ENCODE results near the gene SPARC.
"Not testable (repeated sequence)": the region's sequence is repeated elsewhere in the genome, so short reads cannot be mapped to it uniquely, and the experiment has no call there.

Gene SPARC

GRCh38 chr5:151699071-151699901 is 12.6 kb upstream of the SPARC start:
- DNase-seq = no peak

- not testable (repeated sequence) for DNase-seq
These were observed 11.4 kb upstream of the SPARC start for GRCh38 chr5:151698081-151698480.

GRCh38 chr5:151697452-151697851 is 10.7 kb upstream of the SPARC start:
- DNase-seq = no peak

GRCh38 chr5:151696470-151697061 is 9.9 kb upstream of the SPARC start:
- DNase-seq = no peak

- DNase-seq = no peak
These were observed 8.7 kb upstream of the SPARC start for GRCh38 chr5:151695464-151695863.

- no peak for DNase-seq
These were observed 7.3 kb upstream of the SPARC start for GRCh38 chr5:151694035-151694485.

GRCh38 chr5:151692312-151692711 is 5.6 kb upstream of the SPARC start:
- DNase-seq = no peak

GRCh38 chr5:151691706-151692105 is 5.0 kb upstream of the SPARC start:
- no peak for DNase-seq

- not testable (repeated sequence) for DNase-seq
These were observed 2.9 kb upstream of the SPARC start for GRCh38 chr5:151689591-151689990.

GRCh38 chr5:151688436-151688835 is 1.7 kb upstream of the SPARC start:
- no peak for DNase-seq

- DNase-seq = no peak
These were observed 704 bp downstream of the SPARC start for GRCh38 chr5:151685749-151686673.

- peak; percentile 18 for DNase-seq
These were observed 1.9 kb downstream of the SPARC start for GRCh38 chr5:151684690-151685361.

- DNase-seq = peak; percentile 57
These were observed 2.6 kb downstream of the SPARC start for GRCh38 chr5:151683986-151684588.

GRCh38 chr5:151683444-151683843 is 3.3 kb downstream of the SPARC start:
- DNase-seq = no peak

GRCh38 chr5:151682751-151683331 is 3.9 kb downstream of the SPARC start:
- DNase-seq = no peak

- DNase-seq = no peak
These were observed 4.5 kb downstream of the SPARC start for GRCh38 chr5:151682240-151682639.

GRCh38 chr5:151680944-151681427 is 5.7 kb downstream of the SPARC start:
- no peak for DNase-seq

- not testable (repeated sequence) for DNase-seq
These were observed 6.6 kb downstream of the SPARC start for GRCh38 chr5:151680156-151680505.

GRCh38 chr5:151679421-151680155 is 7.1 kb downstream of the SPARC start:
- no peak for DNase-seq

- DNase-seq = no peak
These were observed 8.0 kb downstream of the SPARC start for GRCh38 chr5:151678713-151679112.

Measured in suppressor macrophage treated with lipopolysaccharide for 4 hours (primary cell).